GM18870 (cell line): Measurements from ENCODE around the gene PPP1R14B.
"Not testable (repeated sequence)": the region's sequence is repeated elsewhere in the genome, so short reads cannot be mapped to it uniquely, and the experiment has no call there.

Experiments used
- ATAC-seq: cut with Tn5 transposase; IDR thresholded peaks from one replicate; pipeline ENCODE4 v1.9.1; 2021; ENCODE audit warnings: moderate library complexity; ENCODE audit not compliant: unreplicated experiment

The PPP1R14B gene

DNA sequence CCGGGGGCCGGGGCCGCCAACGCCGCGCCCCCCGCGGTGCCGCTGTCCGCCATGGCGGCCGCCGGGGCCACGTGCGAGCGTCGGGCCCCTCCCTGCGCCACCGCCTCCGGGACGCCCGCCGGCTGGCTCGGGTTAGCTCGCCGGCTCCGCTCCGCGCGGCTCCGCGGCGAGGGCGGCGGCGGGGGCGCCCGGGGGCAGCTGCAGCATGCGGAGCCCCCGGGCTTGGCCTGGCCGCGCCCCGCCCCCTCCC is 197 bp downstream of the PPP1R14B start:
- not testable (repeated sequence) for ATAC-seq

DNA sequence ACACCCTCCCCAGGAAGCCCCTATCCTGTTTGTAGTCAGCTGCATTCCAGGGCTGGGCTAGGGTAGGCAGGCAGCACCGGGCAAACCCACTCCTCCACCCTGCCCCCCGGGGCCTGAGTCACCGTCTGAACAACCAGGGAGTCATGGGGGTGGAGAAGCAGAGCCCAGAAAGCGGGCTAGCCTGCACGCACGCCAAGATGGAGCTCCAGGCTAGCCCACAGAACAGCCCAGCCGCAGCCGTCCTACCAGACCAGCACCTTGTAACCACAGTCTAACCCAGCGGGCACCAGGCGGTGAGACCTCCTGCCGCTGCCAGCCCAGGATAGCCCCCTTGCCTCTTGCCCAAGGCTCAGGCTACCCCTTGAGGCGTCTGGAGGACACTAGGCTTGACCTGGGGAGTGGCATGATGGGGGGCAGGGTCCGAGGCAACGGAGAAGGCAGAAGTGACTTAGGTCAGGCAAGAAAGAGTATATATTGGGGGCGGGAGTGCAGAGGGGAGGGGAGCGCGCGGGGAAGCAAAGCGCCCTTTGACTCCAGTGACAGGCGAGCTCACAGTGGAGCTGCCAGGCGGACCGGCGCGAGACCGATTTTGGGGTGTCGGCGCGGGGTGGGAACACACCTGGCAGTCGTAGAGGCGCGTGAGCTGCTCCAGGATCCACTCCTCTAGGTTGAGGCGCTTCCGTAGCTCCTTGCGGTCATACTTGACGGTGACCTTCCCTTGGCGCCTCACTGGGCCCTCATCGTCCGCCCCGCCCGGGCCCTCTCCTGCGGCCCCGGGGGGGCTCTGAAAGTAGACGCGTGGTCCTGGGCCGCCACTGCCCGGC is 734 bp downstream of the PPP1R14B start:
- ATAC-seq: no peak

- ATAC-seq: no peak
These were observed 1.3 kb downstream of the PPP1R14B start for GRCh38 chr11:64245401-64245796.

GRCh38 chr11:64244966-64245365 is 1.8 kb downstream of the PPP1R14B start:
- no peak for ATAC-seq

DNA sequence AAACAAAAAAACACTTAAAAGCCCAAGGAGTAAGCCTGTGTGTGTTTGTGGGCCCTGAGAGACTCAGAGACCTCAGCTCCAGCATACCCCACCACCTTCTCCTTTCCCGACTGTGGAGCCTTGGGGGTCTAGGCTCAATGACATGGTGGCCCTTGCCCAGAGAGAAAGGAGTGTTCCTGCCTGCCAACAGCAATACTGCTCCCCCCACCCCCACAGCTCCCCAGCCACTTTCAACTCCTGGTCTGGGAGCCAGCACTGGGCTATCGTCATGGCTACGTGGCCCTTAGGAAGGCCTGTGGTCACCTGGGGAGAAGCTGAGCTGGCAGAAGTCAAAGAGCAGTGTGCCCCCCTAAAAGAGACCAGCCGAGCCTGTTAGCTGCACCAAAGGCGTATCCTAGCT is 2.6 kb downstream of the PPP1R14B start:
- ATAC-seq: no peak

DNA sequence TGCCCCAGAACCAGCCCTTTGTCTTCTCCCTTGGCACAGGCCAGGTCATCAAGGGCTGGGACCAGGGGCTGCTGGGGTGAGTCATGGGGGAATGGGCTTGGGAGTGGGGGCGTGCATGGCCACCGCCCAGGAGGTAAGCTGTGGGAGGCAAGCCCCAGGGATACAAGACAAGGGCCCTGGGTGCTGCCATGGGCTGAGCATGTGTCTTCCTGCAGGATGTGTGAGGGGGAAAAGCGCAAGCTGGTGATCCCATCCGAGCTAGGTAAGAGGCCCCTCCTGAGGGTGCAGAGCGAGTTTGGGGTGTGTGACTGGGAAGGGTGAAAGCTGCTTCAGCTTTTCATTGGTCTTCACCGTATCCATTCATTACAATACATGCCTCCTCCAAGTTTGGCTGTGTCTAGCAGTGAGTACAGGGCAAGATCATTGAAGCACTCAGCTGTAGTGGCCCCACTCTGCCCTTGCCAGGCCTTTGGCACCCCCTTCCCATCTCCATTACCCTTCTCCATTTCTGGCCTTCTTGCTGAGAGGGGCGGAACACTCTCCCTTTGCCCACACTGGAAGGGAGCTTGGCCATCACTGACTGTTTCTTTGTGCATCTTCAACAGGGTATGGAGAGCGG is 3.4 kb downstream of the PPP1R14B start:
- ATAC-seq: no peak

DNA sequence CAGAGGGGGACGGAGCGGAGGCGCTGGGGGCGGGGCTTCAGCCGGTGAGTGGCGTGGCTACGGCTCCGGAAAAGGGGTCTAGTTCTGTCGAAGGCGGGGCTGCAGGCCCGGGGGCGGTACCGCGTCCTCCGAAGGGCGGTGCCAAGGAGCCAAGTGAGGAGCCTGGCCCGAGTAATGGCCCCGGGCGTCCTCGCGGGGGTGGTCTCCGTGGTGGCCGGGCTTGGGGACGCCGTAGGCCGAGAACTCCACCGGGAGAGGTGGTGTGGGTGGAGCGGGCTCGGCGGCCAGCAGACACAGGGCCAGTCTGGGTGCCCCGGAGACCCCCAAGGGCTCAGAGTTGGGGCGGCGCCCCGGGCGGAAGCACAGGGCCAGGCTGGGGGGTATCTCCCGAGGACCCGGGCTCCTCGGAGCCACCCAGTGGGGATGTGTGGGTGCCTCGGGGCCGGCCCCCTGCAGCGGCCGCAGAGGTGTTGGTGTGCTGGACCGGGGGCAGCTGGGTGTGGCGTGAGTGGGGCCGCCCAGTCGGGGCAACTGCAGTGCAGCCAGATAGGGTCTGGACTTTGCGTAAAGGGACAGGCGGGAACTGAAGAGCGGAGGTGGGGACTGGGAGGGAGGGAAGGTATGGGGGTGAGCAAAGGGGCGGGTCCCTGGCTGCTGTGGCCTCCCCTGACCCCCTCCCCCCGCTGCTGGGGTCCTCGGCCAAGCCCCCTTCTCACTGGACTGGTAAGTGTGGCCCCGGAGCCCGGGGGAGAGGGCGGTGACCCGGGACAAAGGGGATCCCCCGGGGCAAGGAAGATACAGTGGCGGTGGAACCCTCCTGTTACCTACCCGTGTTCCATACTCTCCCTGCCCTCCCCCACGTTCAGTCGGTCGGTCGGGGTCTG is 5.0 kb downstream of the PPP1R14B start:
- ATAC-seq: peak; percentile 62

DNA sequence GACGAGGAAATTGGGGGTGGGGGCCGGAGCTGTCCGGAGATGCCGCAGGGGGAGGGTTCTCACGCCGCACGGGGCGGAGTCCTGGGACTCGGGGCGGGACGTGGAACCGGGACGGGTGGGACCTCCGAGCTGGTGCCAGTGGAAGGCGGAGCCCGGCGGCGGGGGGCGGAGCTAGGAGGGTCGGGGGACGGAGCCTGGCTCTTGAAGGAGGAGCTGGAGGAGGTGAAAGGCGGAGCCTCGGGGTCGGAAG is 5.6 kb downstream of the PPP1R14B start:
- ATAC-seq: no peak

DNA sequence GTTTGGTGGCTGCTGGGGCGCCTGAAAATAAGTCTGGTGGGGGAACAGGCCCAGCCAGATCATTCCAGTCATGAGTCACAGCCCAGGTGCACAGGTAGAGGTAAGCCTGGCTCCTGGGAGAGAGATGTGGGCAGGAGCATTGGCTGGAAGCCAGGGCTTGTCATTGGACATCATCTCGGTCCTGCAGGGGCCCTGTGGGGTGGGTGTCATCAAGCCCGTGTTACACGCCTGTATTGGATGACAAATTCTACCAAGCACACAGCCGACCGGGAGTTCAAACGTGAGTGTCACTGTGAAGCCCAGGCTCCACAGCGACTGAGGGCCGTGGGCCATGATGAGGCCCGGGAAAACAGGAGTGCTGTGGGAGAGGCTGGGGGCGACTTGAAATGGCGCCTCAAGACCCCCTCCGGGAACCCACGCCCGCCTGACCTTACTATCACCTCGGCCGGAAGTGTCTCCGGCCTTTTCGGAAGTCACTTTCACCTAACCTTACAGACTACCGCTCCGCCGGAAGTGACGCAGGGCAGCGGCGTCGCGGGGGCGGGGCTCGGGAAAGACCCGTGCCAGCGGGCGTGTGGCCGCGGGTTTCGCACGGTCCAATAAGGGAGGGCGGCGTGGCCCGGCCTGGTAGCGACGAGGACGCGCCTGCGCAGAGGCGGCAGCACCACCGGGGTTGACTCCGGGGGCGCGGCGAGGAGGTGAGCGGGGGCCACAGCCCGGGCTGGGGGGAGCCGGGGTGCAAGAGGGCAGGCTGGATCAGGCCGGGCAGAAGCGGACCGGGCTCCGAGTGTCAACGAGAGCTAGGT is 6.1 kb downstream of the PPP1R14B start, which contains the start of gene FKBP2:
FKBP2 (plus strand) TSS at position 661 of the 806 bp plus-strand sequence. CDS start 1,293 bp downstream, outside the sequence.
- peak; percentile 43 for ATAC-seq

DNA sequence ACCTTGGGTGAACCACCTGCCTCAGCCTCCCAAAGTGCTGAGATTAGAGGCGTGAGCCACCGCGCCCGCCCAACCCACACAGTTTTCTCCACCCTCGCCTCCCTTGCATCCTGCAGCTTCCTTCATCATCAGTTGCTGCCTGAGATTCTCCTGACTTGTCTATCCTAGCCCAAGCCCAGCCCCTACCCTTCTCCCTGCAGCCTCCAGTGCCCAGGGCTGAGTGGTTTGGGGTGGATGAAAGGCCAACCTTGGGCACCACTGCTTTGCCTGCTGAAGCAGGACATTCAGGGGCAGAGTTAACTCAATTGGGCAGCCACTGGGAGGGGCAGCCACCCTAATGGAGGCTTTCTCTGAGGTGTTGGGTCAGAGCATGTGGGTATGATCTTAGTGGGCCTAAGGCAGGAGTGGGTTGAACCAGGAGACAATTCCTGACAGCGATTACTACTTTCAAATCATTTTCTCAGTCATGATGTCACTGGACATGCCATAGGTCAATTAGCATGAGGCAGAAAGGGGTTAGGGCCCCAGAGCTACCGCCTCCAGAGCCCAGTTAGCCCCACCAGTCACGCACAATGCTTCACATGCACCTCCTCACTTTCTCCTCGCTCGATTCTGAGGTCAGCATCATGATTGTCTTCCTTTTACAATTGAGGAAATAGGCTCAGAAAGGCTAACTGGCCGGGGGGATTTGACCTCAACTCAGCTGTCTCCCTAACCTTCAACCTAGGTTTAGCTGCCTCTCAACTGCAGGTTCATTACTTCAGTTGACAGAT is 6.9 kb downstream of the PPP1R14B start:
- no peak for ATAC-seq

GRCh38 chr11:64238999-64239398 is 7.7 kb downstream of the PPP1R14B start:
- no peak for ATAC-seq

- no peak for ATAC-seq
These were observed 8.7 kb downstream of the PPP1R14B start for GRCh38 chr11:64238076-64238475.

DNA sequence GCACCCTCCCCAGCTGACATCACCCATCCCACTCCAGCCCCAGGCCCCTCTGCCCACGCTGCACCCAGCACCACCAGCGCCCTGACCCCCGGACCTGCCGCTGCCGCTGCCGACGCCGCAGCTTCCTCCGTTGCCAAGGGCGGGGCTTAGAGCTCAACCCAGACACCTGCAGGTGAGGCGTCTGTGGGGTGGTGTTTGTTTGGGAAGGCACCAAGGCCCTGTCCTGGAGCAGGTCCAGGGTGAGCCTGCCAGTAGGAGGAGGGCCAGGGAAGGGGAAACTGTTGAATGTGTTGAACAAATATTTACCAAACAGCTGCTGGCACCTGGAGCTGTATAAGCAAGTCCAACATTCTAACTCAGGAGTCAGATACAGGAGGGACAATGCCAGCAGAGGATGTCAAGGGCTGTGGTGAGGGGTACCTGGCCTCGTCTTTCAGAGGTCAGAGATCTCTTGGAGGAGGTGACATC is 9.2 kb downstream of the PPP1R14B start:
- ATAC-seq: no peak

- ATAC-seq: no peak
These were observed 11.1 kb downstream of the PPP1R14B start for GRCh38 chr11:64235437-64236161.

- ATAC-seq: no peak
These were observed 11.9 kb downstream of the PPP1R14B start for GRCh38 chr11:64234647-64235379.

DNA sequence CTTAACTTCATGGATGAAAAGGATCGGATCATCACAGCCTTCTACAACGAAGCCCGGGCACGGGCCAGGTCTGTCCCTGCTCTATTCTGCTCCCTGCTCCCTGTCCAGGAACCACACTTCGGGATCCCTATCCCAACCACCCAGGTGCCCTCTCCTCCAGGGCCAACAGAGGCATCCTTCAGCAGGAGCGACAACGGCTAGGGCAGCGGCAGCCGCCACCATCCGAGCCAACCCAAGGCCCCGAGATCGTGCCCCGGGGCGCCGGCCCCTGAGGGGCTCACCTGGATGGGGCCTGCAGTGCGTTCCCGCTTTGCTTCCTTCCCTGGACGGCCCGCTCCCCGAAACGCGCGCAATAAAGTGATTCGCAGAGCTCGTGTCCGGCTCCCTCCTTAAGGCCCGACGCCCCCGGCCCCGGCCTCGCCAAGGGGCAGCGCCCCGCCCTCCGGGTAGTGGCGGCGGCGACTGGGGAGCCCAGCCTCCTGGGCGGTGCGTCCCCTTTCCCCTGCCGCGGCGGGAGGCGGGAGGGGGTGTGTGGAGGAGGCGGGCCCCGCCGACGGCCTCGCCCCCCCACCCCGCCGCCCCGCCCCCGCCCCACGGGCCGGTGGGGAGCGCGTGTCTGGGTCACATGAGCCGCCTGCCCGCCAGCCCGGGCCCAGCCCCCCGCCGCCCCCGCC is 12.7 kb downstream of the PPP1R14B start, which contains the start of gene VEGFB:
VEGFB (plus strand) TSS at position 672 of the 674 bp plus-strand sequence. CDS start 250 bp downstream, outside the sequence.
- ATAC-seq: no peak

DNA sequence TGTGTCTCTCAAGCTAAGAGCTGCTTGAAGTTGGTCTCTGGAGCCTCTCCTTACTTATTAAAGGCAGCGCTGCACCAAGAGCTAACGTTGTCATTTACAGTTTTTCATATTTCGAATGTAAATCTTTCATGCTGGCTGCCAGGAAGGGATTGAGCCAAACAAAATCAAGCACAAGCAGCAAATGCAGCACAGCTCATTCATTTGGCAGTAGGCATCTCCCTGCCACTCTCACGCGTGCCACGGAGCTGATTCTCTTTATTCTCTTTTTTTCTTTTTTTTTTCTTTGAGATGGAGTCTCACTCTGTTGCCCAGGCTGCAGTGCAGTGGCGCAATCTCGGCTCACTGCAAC is 13.8 kb downstream of the PPP1R14B start:
- ATAC-seq: no peak

- no peak for ATAC-seq
These were observed 14.4 kb downstream of the PPP1R14B start for GRCh38 chr11:64232182-64232966.
